Stimulated activated CD4-positive, alpha-beta T cell treated with anti-CD3 and anti-CD28 coated beads, TNF-alpha, amount 100 ng/mL, for 4 hours (primary cell): ENCODE data around the gene SMARCD3.
A peak's percentile ranks its signal among the peaks of the same experiment; 100 is the strongest.

Source experiments
- DNase-seq, 3 experiments: peaks; one replicate each; pipeline ENCODE4 v3.0.0-alpha.2; 2020; ENCODE audit warnings: low read depth in 3 of 3

Gene SMARCD3

DNA sequence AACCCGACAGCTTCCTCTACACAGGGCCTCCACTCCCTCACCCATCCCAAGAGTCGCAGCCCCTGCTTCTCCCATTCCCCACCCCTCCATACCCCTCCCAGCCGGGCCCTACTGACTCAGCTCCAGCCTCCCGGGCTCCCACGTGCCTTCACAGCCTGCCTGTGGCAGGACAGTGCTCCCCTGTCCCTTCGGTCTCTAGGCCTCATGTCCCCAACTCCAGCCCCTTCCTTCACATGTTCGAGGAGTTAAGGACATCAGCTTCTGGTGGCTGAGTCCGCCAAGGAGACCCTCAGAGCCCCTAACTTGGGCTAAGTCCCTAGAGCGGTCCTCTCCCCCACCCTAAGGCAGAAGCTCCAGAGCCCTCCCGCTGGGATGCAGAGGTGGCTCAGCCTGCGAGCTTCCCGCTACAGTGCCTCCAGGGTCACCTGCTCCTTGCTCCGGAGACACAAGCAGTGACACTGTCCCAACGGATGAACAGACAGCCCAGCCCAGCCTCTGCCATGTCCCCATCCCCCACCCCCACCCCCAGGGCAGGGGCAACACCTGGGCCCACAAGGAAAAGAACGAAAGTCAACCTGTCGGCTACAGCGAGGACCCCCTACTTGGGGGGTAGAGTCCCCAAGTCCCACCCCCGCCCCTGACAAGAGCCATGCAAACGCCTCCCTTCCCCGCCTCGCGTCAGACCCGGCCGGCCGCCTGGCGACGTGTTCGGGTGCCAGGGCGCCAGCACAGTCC is 716 bp downstream of the SMARCD3 start:
- DNase-seq = no peak

DNA sequence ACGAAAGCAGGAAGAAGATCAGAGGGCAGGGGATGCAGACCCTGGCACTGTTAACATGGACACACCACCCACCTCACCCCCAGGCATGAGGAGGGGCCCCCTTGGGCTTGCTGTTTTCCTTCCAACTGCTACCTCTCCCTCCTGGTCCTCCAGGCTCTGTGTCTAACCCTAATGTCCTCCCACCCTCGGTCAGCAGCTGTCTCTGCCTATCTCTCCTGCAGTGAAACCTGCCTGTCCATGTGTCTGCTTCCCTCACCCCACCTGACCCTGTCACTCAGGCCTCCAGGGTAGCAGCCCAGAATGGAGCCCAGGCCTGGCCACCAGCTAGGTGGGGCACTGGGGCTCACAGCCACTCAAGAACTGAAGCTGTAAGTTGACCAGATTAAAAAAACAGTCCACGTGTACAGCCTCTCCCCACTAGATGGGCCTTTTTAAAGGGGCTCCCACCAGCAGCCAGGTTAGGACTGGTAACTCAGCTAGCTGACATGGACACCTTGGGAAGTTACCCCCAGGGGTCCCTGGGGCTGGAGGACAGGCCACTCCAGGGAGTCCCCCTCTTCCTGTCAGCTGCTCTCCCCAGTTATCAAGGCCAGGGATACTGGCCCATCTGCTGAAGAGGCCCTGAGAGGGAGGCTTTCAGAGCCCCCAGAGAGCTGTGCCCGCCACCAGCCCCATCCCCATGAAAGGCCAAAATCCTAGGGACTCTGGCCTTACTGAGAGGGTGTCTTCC is 1.5 kb downstream of the SMARCD3 start:
- no peak for DNase-seq

DNA sequence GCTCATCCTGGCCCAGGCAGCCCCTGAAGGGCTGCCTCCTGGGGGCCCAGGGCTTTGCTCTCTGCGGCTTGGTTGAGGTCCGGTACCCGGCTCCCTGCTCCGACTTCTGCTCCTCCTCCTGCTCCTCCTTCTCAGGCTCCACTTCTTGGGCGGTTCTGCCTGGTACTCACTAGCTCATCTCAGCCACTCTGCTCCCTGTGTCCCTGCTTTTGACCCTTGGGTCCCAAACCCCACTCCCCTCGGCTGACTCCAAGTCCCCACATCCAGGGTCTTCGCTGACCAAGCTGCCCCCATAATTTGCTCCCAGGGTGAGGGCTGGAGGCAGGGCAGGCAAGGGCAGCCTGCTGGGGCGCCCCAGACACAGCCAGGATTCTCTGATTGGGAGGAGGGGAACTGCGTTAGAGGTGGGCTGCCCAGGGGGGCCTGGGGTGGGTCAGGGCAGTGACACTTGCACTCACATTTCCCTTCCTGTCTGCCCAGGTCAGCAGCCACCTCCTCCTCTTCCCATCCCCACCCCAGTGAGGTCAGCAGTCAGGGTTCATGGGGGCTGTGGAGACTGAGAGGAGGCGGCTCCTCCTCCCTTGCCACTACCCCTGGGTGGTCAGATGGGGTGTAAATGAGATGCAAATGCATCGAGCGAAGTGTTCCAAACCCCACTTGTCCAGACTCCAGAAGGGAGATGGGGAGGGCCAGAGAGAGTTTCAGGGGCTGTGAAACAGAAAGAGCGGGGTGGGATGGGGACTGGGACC is 2.2 kb downstream of the SMARCD3 start:
- no peak for DNase-seq

DNA sequence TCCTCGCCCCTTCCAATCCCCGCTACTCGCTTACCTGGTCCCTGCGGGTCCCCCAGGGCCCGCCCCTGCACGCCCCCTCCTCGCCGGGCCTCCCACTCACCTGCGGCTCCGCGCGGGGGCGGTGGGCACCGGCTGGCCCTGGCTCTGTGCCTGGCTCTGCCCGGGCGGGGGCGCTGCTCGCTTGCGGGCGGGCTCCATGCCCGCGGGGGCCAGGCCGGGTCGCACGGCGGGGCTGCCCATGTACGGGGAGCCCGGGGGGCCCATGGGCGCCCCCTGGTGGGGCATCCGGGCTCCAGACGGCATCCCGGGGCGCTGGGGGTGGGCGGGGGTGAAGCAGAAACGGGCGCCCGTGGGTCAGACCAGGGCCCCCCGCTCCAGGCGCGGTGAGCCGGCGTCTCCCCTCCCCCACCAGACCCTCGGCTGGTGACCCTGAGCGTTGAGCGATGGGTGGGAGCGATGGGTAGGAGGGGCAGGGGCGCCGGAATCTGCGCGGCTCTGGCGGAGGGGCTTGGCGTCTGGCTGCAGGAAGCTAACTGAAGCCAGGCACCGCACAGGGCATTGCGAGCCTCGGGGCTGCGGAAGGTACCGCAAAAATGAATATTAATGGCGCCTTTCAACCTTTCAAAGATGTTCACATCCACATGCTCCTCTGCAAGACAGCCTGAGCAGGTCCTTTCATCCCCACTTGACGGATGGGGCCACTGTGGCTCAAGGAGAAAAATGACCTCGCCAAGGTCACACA is 3.0 kb downstream of the SMARCD3 start:
- peak in 2 of 3 experiments; percentile 44 to 45 for DNase-seq

DNA sequence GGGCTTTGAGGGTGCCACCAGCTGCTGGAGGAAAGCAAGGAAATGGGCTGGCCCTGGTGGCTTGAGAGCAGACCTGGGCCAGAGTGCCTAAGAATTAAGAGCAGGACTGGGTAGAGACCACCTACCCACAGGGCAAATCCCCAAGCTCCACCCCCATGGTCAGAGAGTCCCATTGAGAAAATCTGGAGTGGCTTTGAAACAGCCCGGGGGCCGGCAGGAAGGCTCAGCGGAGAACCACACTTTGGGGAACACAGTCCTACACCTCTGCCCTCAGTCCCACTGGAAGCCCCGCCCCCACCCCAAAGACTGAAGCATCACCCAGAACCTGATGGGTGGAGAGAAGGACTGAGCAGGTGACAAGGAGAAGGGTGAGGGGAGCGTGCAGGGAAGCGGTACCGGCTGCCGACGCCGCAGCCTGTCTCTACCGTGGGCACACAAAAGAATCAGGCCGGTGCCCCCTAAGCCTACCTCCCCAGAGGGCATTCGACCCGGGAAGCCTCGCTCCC is 3.6 kb downstream of the SMARCD3 start:
- DNase-seq = no peak

DNA sequence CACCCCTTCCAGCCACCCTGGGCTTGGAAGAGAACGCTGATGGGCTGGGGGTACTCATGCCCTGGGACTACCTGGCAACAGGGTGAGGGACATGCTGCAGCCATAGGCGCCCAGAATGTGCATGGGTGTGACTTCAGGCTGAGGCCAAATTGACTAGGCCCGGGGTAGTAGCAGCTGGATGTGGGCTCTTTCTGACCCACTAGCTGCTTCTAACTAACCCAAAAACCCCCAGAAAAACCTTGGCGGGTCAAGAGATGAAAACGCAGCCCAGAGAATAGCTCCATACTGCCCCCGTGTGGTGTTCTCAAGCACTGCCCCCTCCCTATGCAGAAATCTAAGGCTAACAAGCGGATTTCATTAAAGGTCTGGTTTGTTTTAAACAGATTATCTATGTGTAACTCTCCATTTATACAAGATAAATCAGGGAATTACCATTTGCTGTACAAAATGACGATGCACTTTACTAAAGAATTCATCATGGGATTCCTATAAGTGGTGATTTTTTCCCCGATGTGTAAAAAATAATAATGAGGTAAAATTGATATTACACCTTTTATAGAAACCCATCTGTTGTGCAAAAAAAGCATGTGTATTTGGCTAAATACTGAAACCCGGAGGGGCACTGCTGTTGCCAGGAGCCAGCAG is 4.2 kb downstream of the SMARCD3 start:
- no peak for DNase-seq

DNA sequence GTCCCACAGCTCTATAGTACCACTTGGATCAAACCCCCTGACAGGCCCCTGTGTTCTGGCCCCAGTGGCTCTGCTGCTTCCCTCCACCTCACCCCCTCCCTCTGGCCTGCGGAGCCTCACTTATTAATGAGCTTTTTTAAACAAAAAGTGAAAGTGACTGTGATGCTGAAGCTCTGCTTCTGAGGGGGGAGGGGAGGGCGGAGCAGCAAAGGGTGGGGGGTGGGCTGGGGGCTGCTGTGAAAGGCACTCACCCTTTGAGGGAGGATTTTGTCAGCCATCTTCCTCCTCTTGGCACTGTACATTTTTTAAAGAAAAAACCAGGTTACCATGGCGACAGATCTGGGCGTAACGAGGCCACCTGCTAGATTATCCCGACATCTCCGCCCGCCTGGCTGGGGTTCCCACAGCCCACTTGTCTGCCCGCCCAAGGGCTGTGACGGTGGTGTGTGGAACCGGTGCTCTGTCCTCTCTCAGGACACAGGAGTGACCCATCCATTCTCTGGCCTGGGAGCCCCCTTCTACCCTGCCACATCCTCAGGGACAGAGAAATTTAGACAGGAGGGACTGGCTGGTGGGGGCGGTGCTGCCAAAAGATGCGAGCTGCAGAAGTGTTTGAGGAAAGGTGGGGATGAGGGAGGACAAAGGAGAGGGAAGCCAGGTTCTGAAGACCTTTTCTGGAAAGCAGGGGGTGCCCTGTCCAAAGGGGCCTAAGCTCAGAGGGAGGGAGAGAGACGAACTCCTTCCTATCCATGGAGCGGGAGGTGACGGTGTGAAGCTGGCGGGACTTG is 4.9 kb downstream of the SMARCD3 start:
- DNase-seq = no peak

DNA sequence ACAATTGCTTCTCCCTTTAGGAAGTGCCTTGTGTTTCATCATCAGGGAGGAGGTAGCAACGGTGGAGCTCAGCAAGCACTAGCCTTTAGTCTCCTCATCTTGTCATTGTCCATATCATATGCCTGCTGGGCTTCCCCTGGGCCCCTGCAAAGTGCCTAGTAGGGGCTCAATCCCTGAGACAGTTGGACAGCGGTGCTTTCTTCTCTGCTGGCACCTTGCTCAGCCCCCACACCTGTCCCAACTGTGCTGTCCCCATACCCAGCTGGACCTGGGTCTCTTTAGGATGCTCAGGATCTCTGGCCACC is 5.5 kb downstream of the SMARCD3 start:
- DNase-seq = no peak

DNA sequence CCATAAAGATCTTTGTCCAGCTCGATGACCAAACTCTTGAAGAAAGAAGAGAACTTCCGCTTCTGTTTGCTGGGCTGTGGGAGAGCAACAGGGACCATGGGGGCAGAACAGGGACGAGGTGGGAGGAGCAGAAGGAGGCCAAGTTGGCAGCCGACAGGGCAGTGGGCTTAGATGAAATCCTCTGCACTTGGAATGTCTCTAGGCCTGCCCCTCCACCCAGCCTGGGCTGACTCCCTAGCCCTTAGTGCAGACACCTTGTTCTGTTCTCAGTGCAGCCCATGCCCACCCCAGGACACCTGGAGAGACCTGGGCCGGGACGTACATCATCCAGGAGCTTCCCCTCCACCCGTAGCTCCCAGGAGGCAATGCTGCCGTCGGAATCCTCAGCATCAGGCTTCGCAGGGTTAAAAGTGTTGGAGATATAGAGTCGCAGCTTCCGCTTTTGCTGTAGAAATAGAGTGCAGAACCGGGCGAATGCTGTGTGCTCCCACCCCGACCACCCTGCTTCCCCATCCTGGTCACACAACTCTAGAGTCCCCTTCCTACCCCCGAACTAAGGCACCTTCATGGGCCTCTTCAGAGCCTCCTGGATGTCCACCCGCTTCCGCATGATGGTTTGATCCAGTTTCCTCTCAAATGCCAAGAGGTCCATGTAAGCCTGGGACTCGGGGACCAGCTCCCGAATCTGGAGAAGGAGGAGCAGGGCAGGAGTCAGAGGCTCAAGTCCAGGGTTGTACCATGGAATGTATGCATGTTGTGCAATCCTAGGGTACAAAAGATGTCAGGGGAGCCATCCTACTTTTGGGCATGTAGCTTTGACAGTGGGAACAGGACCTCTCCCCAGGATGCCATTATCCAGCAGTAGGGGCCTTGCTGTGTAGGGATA is 6.1 kb downstream of the SMARCD3 start:
- DNase-seq = no peak

DNA sequence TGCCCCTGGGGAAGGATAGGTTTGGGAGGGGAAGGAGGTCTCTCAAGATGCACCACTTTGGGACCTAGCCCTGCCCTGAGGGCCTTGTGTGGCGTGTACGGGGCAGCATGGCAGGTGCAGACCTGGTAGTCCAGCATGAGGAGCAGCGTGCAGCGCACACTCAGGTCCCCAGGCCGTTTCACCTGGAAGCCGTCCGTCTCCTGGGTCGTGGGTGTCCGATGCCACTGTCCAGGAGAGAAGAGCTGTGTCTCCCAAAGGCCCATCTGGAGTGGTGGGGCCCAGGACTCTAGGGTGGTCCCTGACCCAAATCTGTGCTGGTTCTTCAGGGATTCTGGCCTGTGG is 6.8 kb downstream of the SMARCD3 start:
- no peak for DNase-seq

DNA sequence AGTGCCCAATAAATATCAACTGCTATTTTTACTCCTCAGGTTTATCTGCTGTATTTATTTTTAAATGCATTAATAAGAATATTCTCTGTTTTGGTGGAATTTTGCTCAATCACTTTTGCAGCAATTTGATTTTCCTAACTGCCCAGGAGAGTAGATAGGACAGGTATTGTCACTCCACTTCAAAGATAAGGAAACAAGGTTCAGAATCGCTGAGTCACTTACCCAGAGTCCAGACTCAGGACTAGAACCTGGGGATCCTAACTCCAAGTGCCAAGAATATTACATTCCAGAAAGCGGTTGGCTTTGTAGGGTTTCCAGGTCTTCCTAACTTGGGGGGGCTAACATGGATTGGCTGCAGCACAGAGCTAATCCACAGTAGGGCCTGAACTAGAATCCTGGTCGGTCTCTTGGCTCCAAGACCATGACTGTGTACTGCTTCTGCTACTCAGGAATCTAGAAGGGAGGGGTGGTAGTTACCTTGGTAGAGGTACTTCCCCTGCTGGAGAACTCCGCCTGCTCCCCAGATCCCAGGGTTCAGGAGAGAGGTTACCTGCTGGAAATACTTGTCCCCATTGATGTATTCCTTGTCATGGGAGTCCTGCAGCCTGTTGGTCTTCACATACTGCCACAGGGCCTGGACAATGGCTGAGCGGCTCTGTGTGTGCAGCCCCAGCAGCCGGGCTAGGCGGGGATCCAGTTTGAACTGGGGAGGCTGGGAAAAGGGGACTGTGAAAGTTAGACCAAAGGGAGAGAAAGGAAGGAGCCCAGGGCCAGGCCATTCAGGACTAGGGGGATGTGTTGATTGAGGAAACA is 7.3 kb downstream of the SMARCD3 start:
- no peak for DNase-seq

DNA sequence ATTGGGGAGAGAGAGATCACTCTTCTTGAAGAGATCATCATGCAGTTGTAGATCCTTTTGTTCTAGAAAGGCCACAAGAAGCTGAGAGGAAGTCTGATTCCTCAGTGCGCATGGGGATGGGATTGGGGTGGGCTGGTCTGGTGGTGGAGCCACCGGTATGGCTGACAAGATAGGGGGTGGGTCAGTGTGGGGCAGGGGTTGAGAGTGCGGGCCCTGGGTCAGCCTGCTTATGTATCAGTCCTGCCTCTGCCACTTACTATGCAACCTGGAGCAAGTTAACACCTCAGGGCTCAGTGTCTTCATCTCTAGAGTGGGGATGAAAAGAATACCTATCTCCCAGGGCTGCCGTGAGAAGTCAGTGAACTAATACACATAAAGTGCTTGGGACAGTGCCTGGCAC is 8.0 kb downstream of the SMARCD3 start:
- no peak for DNase-seq

DNA sequence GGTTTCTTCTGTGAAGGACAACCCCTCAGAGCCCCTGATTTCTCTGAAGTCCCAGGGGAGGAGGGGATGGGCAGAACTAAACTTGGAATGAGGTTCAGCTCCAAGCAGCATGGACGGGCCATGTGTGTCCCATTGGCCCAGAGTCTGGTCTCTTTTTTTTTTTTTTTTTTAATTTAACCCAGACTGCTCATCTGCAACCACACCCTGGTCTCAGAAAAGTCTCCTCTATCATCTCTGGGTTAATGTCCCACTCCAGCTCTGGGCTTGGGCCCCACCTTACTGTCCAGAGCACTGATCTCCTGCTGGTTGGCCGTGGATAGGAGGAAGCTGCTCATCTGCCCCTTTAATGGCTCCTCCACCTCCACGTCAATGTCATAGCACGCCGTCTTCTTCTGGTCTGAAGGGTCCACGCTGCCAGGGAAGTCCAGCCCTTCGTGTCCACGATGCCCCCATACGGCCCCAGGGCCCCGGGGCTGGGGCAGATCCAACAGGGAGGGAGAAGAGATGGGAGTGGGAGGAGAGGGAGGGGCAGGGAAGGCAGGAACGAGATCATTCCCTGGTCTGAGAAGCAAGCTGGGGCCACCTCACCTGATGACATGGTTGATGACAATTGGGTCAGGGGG is 8.5 kb downstream of the SMARCD3 start:
- DNase-seq = no peak

DNA sequence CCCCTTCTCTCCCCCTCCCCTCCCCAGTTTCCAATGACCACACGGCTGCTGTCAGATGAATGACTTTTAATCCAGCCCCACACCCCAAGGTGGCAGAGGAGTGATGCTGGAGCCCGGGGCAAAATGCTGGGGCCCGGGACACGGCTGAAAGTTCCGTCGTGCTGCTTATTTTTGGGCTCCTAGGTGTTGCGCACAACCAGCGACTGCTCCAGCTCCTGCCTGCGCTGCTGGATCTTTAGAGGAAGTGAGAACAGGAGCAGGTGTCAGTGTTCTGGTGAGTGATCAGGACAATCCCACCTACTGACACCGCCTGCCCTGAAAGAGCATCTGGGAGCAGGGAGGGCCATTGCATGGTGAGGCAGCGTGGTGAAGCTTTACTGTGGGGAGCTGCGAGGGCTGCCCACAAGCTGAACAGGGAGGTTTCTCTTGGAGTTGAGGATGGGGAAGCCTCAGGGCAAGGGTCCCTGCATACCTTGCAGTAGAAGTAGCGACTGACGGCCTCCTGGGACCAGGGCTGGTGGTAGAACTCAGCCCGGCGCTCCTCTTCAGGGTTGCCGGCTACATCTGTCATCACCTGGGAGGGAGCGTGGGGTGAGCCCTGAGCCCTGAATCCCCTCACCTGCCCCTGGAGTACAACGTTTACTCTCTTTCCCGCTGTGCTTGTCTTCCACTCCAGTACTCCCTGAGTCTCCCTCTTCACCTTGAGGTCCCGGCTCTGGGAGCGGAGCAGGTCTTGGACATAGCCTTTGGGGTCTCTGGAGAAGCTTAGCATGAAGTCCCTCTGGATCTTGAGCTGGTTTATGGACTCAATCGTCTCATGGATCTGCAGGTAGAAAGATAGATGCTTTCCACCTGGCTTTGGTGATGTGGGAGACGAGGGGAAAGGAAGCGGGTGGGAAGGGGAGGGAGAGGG is 9.3 kb downstream of the SMARCD3 start:
- DNase-seq = no peak

DNA sequence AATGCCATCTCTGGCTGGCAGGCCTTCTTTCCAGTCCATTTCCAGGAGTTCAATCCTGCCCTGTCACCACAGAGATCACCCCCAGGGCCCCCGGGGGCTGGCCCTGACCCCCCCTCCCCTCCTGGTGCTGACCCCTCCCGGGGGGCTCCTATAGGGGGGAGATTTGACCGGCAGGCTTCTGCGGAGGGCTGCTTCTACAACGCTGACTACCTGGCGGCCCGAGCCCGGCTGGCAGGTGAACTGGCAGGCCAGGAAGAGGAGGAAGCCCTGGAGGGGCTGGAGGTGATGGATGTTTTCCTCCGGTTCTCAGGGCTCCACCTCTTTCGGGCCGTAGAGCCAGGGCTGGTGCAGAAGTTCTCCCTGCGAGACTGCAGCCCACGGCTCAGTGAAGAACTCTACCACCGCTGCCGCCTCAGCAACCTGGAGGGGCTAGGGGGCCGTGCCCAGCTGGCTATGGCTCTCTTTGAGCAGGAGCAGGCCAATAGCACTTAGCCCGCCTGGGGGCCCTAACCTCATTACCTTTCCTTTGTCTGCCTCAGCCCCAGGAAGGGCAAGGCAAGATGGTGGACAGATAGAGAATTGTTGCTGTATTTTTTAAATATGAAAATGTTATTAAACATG is 10.2 kb downstream of the SMARCD3 start:
- no peak for DNase-seq

DNA sequence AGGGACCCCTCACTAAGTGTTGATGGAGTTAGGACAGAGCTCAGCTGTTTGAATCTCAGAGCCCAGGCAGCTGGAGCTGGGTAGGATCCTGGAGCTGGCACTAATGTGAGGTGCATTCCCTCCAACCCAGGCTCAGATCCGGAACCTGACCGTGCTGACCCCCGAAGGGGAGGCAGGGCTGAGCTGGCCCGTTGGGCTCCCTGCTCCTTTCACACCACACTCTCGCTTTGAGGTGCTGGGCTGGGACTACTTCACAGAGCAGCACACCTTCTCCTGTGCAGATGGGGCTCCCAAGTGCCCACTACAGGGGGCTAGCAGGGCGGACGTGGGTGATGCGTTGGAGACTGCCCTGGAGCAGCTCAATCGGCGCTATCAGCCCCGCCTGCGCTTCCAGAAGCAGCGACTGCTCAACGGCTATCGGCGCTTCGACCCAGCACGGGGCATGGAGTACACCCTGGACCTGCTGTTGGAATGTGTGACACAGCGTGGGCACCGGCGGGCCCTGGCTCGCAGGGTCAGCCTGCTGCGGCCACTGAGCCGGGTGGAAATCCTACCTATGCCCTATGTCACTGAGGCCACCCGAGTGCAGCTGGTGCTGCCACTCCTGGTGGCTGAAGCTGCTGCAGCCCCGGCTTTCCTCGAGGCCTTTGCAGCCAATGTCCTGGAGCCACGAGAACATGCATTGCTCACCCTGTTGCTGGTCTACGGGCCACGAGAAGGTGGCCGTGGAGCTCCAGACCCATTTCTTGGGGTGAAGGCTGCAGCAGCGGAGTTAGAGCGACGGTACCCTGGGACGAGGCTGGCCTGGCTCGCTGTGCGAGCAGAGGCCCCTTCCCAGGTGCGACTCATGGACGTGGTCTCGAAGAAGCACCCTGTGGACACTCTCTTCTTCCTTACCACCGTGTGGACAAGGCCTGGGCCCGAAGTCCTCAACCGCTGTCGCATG is 11.0 kb downstream of the SMARCD3 start:
- DNase-seq = no peak
